Smooth muscle cell (in vitro differentiated cells): ENCODE results near the gene KRR1. TPM values are rescaled to one million over a fixed set of nuclear protein-coding genes. Genes with fewer than 3 reads are reported as not detected.

Experiments
- DNase-seq: peaks from one replicate; lab custom pipeline; 2025; ENCODE audit not compliant: unreplicated experiment; lab: John Stamatoyannopoulos, UW
- H2AFZ ChIP-seq: fragments of 200-600 bp; sonication (generic); 2 replicates; pipeline ENCODE4 v1.6.0; 2016; ENCODE audit warnings: antibody characterized with exemption, low read depth, mild to moderate bottlenecking
- H3F3A ChIP-seq: fragments of 200-600 bp; sonication (generic); 2 replicates; pipeline ENCODE4 v1.6.0; 2017; ENCODE audit warnings: antibody characterized with exemption, low read depth
- H3K27ac ChIP-seq: fragments of 200-600 bp; sonication (generic); 2 replicates; pipeline ENCODE4 v1.5.1; 2016; ENCODE audit warnings: low read depth, mild to moderate bottlenecking
- H3K27me3 ChIP-seq: fragments of 200-600 bp; sonication (generic); 2 replicates; pipeline ENCODE4 v1.6.1; 2016; ENCODE audit warnings: low read depth, mild to moderate bottlenecking
- H3K36me3 ChIP-seq: fragments of 200-600 bp; sonication (generic); 2 replicates; pipeline ENCODE4 v1.5.1; 2016; ENCODE audit warnings: low read depth
- H3K4me1 ChIP-seq: fragments of 200-600 bp; sonication (generic); 2 replicates; pipeline ENCODE4 v1.5.1; 2016; ENCODE audit warnings: low read depth
- H3K4me2 ChIP-seq: fragments of 200-600 bp; sonication (generic); 2 replicates; pipeline ENCODE4 v1.6.0; 2016; ENCODE audit warnings: mild to moderate bottlenecking
- H3K4me3 ChIP-seq: fragments of 200-600 bp; sonication (generic); 2 replicates; pipeline ENCODE4 v1.5.1; 2016; ENCODE audit warnings: mild to moderate bottlenecking
- H3K79me2 ChIP-seq: fragments of 200-600 bp; sonication (generic); 2 replicates; pipeline ENCODE4 v1.6.0; 2016; ENCODE audit warnings: low read depth, mild to moderate bottlenecking
- H3K9ac ChIP-seq: fragments of 200-600 bp; sonication (generic); 2 replicates; pipeline ENCODE4 v1.6.0; 2016; ENCODE audit warnings: low read depth
- H3K9me3 ChIP-seq: fragments of 200-600 bp; sonication (generic); replicated peaks from 2 replicates; pipeline ENCODE4 v1.5.1; 2016; ENCODE audit warnings: low read depth
- H4K20me1 ChIP-seq: fragments of 200-600 bp; sonication (generic); 2 replicates; pipeline ENCODE4 v1.6.0; 2016; ENCODE audit warnings: low read depth
- CTCF ChIP-seq: fragments of 200-600 bp; sonication (generic); IDR thresholded peaks from 2 replicates; pipeline ENCODE4 v1.5.1; 2017; ENCODE audit warnings: borderline replicate concordance, mild to moderate bottlenecking, antibody characterized with exemption; ENCODE audit not compliant: insufficient read depth, poor library complexity, severe bottlenecking
- WGBS: methylation state at CpG from one replicate; pipeline ENCODE4 v1.1.7; 2016; ENCODE audit warnings: low lambda C conversion rate; 5-methylcytosine and 5-hydroxymethylcytosine counted together
- polyA plus RNA-seq: library from polyadenylated mRNA; unstranded; fragments of >200 nt; fragmentation: Nextera tagmentation; extraction: Ambion mirVana; gene quantifications from 2 replicates; pipeline ENCODE4 v1.2.1, GENCODE V29; 2016
- total RNA-seq: library from RNA; depleted of rRNA; stranded (reverse); fragments of >200 nt; gene quantifications from 2 replicates; pipeline ENCODE4 v1.2.3, GENCODE V29; 2014

Gene KRR1
- total and polyA plus RNA-seq, 2 experiments from 2014 or later, result 26.2 to 48.9 TPM

DNA sequence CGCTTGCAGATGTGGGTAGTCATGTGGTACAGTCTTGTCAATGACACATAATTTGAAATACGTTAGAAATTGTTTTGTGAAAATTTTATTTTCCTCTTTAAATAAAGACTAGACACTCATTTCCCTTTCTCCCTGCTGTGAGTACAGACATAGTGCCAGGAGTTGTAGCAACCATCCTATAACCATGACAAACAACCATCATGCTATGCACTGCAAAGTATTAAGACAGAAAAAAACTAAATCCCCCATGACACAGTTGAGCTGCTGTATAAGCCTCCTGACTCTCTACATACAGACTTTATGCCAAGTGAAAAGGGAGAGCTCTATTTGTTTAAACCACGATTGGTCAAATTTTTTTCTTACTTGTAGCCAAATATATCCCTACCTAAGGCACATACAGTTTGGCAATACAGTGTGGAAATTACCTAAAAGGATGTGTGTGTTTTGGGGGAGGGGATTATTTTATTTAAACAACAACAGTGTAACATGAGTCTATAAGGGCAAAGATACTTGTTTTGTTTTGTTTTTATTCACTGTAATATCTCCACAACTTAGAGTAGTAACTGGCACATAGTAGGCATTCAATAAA, 45.0 kb upstream of the KRR1 start:
- peaks cover 7% of the 10 kb centered on the region for H3K4me1 ChIP-seq
- no peaks in the 10 kb centered on the region for H3K36me3 ChIP-seq
- no peaks in the 10 kb centered on the region for H3K79me2 ChIP-seq
- peaks cover 3% of the 10 kb centered on the region for H3F3A ChIP-seq
- no peak overlapping the region for H3K4me3 ChIP-seq
- H3K27me3 ChIP-seq, result no peaks in the 10 kb centered on the region
- H3K27ac ChIP-seq, result no peak overlapping the region
- no peak for TF ChIP-seq CTCF
- H4K20me1 ChIP-seq, result no peaks in the 10 kb centered on the region
- WGBS, result 77% methylated on average over 3 of the region's 3 CpGs
- H3K9ac ChIP-seq, result no peak overlapping the region
- no peak for DNase-seq
- no peak overlapping the region for H3K4me2 ChIP-seq
- H2AFZ ChIP-seq, result peak overlapping the region; percentile 18
- no peaks in the 10 kb centered on the region for H3K9me3 ChIP-seq

GRCh38 chr12:75554556-75554880, 43.1 kb upstream of the KRR1 start:
- peaks cover 7% of the 10 kb centered on the region for H3K4me1 ChIP-seq
- no peak overlapping the region for H2AFZ ChIP-seq
- WGBS, result 86% methylated on average over 1 of the region's 1 CpG
- H3K79me2 ChIP-seq, result no peaks in the 10 kb centered on the region
- no peak overlapping the region for H3K4me2 ChIP-seq
- H3K4me3 ChIP-seq, result no peak overlapping the region
- H3K27me3 ChIP-seq, result no peaks in the 10 kb centered on the region
- H3K9ac ChIP-seq, result no peak overlapping the region
- no peak overlapping the region for H3K27ac ChIP-seq
- peaks cover 3% of the 10 kb centered on the region for H3F3A ChIP-seq
- H3K36me3 ChIP-seq, result no peaks in the 10 kb centered on the region
- no peaks in the 10 kb centered on the region for H4K20me1 ChIP-seq
- TF ChIP-seq CTCF, result no peak
- H3K9me3 ChIP-seq, result no peaks in the 10 kb centered on the region
- DNase-seq, result no peak

- WGBS, result 66% methylated on average over 3 of the region's 3 CpGs
- TF ChIP-seq CTCF, result no peak
- Histone ChIP-seq H2AFZ (peak overlapping the region; percentile 71), H3K4me2 (peak overlapping the region; percentile 60), H4K20me1 (no peaks in the 10 kb centered on the region), H3F3A (peaks cover 3% of the 10 kb centered on the region), H3K27ac (peak overlapping the region; percentile 34), H3K9ac (no peak overlapping the region), H3K27me3 (no peaks in the 10 kb centered on the region), H3K4me3 (no peak overlapping the region), H3K4me1 (peaks cover 7% of the 10 kb centered on the region), H3K36me3 (no peaks in the 10 kb centered on the region), H3K79me2 (no peaks in the 10 kb centered on the region), H3K9me3 (no peaks in the 10 kb centered on the region)
- DNase-seq, result no peak
Measured at GRCh38 chr12:75553836-75554555, 42.6 kb upstream of the KRR1 start.

- H3K4me2 ChIP-seq, result peak overlapping the region; percentile 60
- 38% methylated on average over 1 of the region's 1 CpG for WGBS
- DNase-seq, result no peak
- peak overlapping the region; percentile 71 for H2AFZ ChIP-seq
- peak overlapping the region; percentile 34 for H3K27ac ChIP-seq
- peaks cover 3% of the 10 kb centered on the region for H3F3A ChIP-seq
- no peaks in the 10 kb centered on the region for H4K20me1 ChIP-seq
- TF ChIP-seq CTCF, result no peak
- H3K79me2 ChIP-seq, result no peaks in the 10 kb centered on the region
- peaks cover 7% of the 10 kb centered on the region for H3K4me1 ChIP-seq
- H3K9ac ChIP-seq, result no peak overlapping the region
- no peaks in the 10 kb centered on the region for H3K9me3 ChIP-seq
- H3K27me3 ChIP-seq, result no peaks in the 10 kb centered on the region
- H3K36me3 ChIP-seq, result no peaks in the 10 kb centered on the region
- H3K4me3 ChIP-seq, result no peak overlapping the region
Measured at GRCh38 chr12:75553398-75553797, 42.0 kb upstream of the KRR1 start.
